H1 (cell line): ENCODE data around the gene INPP5B. TPM values are rescaled to one million over a fixed set of nuclear protein-coding genes. Genes with fewer than 3 reads are reported as not detected.

ENCODE experiments used
- BACH1 ChIP-seq: IDR thresholded peaks from 2 replicates; pipeline ENCODE4 v1.6.1; 2012; ENCODE audit warnings: low read length, improper control_type of control experiment
- CREB1 ChIP-seq: IDR thresholded peaks from 2 replicates; pipeline ENCODE4 v1.6.1; 2012; ENCODE audit warnings: inconsistent platforms
- HDAC6 ChIP-seq: IDR thresholded peaks from one replicate; pipeline ENCODE4 v1.7.1; 2012; ENCODE audit warnings: low read depth, mild to moderate bottlenecking, inconsistent platforms, low read length, moderate library complexity
- KDM1A ChIP-seq: fragments of 200-600, 300-600 bp; sonication (generic); IDR thresholded peaks from 2 replicates; pipeline ENCODE4 v1.7.1; 2016; ENCODE audit warnings: mild to moderate bottlenecking, low read length, borderline replicate concordance
- KDM5A ChIP-seq: fragments of 200-600 bp; IDR thresholded peaks from 2 replicates; pipeline ENCODE4 v1.7.1; 2012; ENCODE audit warnings: mild to moderate bottlenecking, low read length, inconsistent platforms, mixed read lengths
- MAFK ChIP-seq: IDR thresholded peaks from 2 replicates; pipeline ENCODE4 v1.6.1; 2012; ENCODE audit warnings: low read depth, mild to moderate bottlenecking, improper control_type of control experiment, low read length
- NRF1 ChIP-seq: IDR thresholded peaks from 2 replicates; pipeline ENCODE4 v1.6.1; 2011; ENCODE audit warnings: mild to moderate bottlenecking, low read depth, low read length, improper control_type of control experiment
- RAD21 ChIP-seq, 2 experiments: IDR thresholded peaks in 1 of 2; conservative IDR thresholded peaks in 1 of 2; 2 replicates each; pipeline ENCODE4 v1.6.1; 2011; ENCODE audit warnings: low read depth in 2 of 2, low read length in 2 of 2, improper control_type of control experiment in 1 of 2, inconsistent platforms in 1 of 2, mild to moderate bottlenecking in 1 of 2, moderate library complexity in 1 of 2
- RNF2 ChIP-seq: fragments of 200-900, 300-1000 bp; sonication (generic); IDR thresholded peaks from 2 replicates; pipeline ENCODE4 v1.7.1; 2016; ENCODE audit warnings: borderline replicate concordance, low read depth, mild to moderate bottlenecking, antibody characterized with exemption, low read length; ENCODE audit not compliant: poor library complexity, severe bottlenecking; ENCODE audit errors: missing control alignments
- SIX5 ChIP-seq: IDR thresholded peaks from 2 replicates; pipeline ENCODE4 v1.6.1; 2011; ENCODE audit warnings: mild to moderate bottlenecking, low read depth, low read length
- SP4 ChIP-seq: IDR thresholded peaks from 2 replicates; pipeline ENCODE4 v1.6.1; 2012; ENCODE audit warnings: low read length, inconsistent platforms
- polyA plus RNA-seq, 7 experiments: library from polyadenylated mRNA; depleted of rRNA in 3 of 7; stranded (reverse) in 5 of 7; unstranded in 2 of 7; fragments of >200 nt in 5 of 7; fragments of 200-250 nt in 2 of 7; gene quantifications; 1 replicate in 5 of 7; 2 replicates in 1 of 7; 4 replicates in 1 of 7; pipeline versions ENCODE4 v1.2.1 to v1.2.3, GENCODE V29; 2011 to 2013; ENCODE audit warnings: missing spikeins in 2 of 7, mixed read lengths in 2 of 7
- total RNA-seq: library from RNA; stranded (reverse); fragmentation: NEBNext Ultra II Directional; extraction: Animal tissue kit (Norgen Biotek cat#: 25700); gene quantifications from 2 replicates; pipeline ENCODE4 v1.2.1, GENCODE V29; 2021
- TF ChIP-seq, protein P1 (sequence below): IDR thresholded peaks from 2 replicates; pipeline ENCODE4 v1.6.1; 2012; ENCODE audit warnings: inconsistent platforms
- TF ChIP-seq, protein P2 (sequence below), 3 experiments: IDR thresholded peaks; 1 replicate in 2 of 3; 2 replicates in 1 of 3; pipeline versions ENCODE4 v1.5.1 to v1.6.1; 2011; ENCODE audit warnings: low read length in 3 of 3, mild to moderate bottlenecking in 3 of 3, inconsistent platforms in 2 of 3, low read depth in 1 of 3, moderate library complexity in 1 of 3; ENCODE audit not compliant: insufficient read depth in 1 of 3; ENCODE audit errors: control extremely low read depth in 1 of 3

INPP5B gene
- total and polyA plus RNA-seq, 2 of the 8 experiments (the other 6 are each of a cell fraction or from before 2014, with no cell fraction given): 14.0 to 23.7 TPM

GRCh38 chr1:37817481-37817880 is 129.4 kb downstream of the INPP5B start (continued):
- TF ChIP-seq HDAC6 (no peak), SIX5 (no peak), MAFK (no peak), RNF2 (no peak), RAD21 (IDR thresholded peaks at IDR 0.05 in 1 of 2, conservative IDR thresholded peaks at IDR 0.05 in 1 of 2; ENCODE audit: low read depth in 2 of 2, low read length in 2 of 2) (peak in 1 of 2 experiments; percentile 22; a peak in 2 of 4 replicates), BACH1 (no peak), NRF1 (no peak), SP4 (no peak), CREB1 (peak; percentile 23; the same call in 1 of the 2 replicates), KDM5A (no peak), KDM1A (no peak)
- TF ChIP-seq, protein P1, sequence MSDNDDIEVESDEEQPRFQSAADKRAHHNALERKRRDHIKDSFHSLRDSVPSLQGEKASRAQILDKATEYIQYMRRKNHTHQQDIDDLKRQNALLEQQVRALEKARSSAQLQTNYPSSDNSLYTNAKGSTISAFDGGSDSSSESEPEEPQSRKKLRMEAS: no peak
- TF ChIP-seq, protein P2, sequence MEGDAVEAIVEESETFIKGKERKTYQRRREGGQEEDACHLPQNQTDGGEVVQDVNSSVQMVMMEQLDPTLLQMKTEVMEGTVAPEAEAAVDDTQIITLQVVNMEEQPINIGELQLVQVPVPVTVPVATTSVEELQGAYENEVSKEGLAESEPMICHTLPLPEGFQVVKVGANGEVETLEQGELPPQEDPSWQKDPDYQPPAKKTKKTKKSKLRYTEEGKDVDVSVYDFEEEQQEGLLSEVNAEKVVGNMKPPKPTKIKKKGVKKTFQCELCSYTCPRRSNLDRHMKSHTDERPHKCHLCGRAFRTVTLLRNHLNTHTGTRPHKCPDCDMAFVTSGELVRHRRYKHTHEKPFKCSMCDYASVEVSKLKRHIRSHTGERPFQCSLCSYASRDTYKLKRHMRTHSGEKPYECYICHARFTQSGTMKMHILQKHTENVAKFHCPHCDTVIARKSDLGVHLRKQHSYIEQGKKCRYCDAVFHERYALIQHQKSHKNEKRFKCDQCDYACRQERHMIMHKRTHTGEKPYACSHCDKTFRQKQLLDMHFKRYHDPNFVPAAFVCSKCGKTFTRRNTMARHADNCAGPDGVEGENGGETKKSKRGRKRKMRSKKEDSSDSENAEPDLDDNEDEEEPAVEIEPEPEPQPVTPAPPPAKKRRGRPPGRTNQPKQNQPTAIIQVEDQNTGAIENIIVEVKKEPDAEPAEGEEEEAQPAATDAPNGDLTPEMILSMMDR (IDR thresholded peaks at IDR 0.05; ENCODE audit: control extremely low read depth in 1 of 3, insufficient read depth in 1 of 3, low read depth in 1 of 3, low read length in 3 of 3): peak; percentile 8 to 36 (median 23); a peak in 3 of 4 replicates
